WTC11 (cell line): ENCODE results near the gene POMGNT2.

Source experiments
- CREB1 ChIP-seq: sonication (generic); formaldehyde crosslinking; IDR thresholded peaks from 2 replicates; pipeline ENCODE4 v1.8.0; 2023; ENCODE audit warnings: mild to moderate bottlenecking, missing genetic modification reagents
- JUN ChIP-seq: sonication (generic); formaldehyde crosslinking; IDR thresholded peaks from 2 replicates; pipeline ENCODE4 v1.8.0; 2023; ENCODE audit warnings: mild to moderate bottlenecking, missing genetic modification reagents
- KAT7 ChIP-seq: sonication (generic); formaldehyde crosslinking; IDR thresholded peaks from 2 replicates; pipeline ENCODE4 v1.8.1; 2023; ENCODE audit warnings: missing genetic modification reagents, mild to moderate bottlenecking, borderline replicate concordance
- NR2C2 ChIP-seq: sonication (generic); formaldehyde crosslinking; IDR thresholded peaks from 2 replicates; pipeline ENCODE4 v1.8.0; 2022; ENCODE audit warnings: mild to moderate bottlenecking, missing genetic modification reagents
- SP1 ChIP-seq: sonication (generic); formaldehyde crosslinking; conservative IDR thresholded peaks from 2 replicates; pipeline ENCODE4 v1.8.1; 2022; ENCODE audit warnings: missing genetic modification reagents
- TP53 ChIP-seq: sonication (generic); formaldehyde crosslinking; IDR thresholded peaks from 2 replicates; pipeline ENCODE4 v1.8.1; 2023; ENCODE audit warnings: mild to moderate bottlenecking, missing genetic modification reagents
- ZNF138 ChIP-seq: sonication (generic); formaldehyde crosslinking; conservative IDR thresholded peaks from 2 replicates; pipeline ENCODE4 v1.8.1; 2022; ENCODE audit warnings: mild to moderate bottlenecking, moderate library complexity, missing genetic modification reagents
- ZNF416 ChIP-seq: fragments of 250-450 bp; sonication (Bioruptor Pico); IDR thresholded peaks from 2 replicates; pipeline ENCODE4 v1.9.0; 2021; ENCODE audit warnings: mild to moderate bottlenecking, inconsistent platforms
- TF ChIP-seq, protein P1 (sequence below): fragments of 200-600 bp; IDR thresholded peaks from 2 replicates; pipeline ENCODE4 v1.8.0; 2022; ENCODE audit warnings: antibody characterized with exemption
- TF ChIP-seq, protein P2 (sequence below): sonication (generic); formaldehyde crosslinking; conservative IDR thresholded peaks from 2 replicates; pipeline ENCODE4 v1.8.1; 2022; ENCODE audit warnings: mild to moderate bottlenecking, missing genetic modification reagents
- TF ChIP-seq, protein P3 (sequence below): sonication (generic); formaldehyde crosslinking; IDR thresholded peaks from 2 replicates; pipeline ENCODE4 v1.8.1; 2022; ENCODE audit warnings: low read depth, mild to moderate bottlenecking, moderate library complexity, missing genetic modification reagents, borderline replicate concordance
- TF ChIP-seq, protein P4 (sequence below): sonication (generic); formaldehyde crosslinking; IDR thresholded peaks from 2 replicates; pipeline ENCODE4 v1.8.0; 2023; ENCODE audit warnings: missing genetic modification reagents, mild to moderate bottlenecking, borderline replicate concordance

DNA sequence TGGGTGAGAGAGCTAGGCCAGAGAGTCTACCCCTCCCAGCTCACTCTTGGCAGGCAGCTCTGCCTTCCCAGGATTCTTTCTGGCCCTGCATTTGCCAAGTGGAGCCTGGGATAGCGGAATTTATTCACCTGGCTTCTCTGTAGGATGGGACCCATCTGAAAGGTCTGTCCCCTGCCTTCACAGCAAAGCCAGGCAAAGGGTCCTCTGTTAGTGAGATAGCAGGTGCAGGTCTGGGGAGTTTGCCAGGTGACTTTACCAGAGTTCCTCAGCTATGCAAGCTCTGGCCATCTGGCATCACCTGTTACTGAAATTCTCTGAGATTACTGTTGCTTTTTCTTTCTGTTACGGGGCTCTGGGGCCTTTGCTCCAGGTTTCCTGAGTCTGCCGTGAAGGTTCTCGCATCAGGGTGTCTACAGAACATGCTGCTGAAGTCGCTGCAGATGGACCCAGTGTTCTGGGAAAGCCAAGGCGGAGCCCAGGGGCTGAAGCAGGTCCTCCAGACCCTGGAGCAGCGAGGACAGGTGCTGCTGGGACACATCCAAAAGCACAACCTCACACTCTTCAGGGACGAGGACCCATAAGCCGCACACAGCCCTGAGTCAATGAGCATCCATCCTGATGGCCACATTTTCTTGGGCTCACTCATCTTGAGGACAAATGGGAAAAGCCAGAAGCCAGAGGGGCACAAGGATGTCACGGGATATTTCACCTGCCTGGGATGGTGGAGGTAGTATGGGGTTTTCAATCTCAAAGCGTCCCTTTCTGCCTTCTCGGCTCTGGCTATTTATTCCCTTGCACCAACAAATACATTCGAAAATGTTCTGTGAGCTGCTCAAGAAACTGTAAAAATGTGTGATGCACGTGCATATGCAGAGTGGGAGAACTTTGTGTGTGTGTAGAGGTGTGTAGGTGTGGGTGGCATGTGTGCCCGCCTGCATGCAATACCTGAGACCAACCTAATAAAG lies 49.8 kb downstream of the POMGNT2 start:
- TF ChIP-seq, protein P1, sequence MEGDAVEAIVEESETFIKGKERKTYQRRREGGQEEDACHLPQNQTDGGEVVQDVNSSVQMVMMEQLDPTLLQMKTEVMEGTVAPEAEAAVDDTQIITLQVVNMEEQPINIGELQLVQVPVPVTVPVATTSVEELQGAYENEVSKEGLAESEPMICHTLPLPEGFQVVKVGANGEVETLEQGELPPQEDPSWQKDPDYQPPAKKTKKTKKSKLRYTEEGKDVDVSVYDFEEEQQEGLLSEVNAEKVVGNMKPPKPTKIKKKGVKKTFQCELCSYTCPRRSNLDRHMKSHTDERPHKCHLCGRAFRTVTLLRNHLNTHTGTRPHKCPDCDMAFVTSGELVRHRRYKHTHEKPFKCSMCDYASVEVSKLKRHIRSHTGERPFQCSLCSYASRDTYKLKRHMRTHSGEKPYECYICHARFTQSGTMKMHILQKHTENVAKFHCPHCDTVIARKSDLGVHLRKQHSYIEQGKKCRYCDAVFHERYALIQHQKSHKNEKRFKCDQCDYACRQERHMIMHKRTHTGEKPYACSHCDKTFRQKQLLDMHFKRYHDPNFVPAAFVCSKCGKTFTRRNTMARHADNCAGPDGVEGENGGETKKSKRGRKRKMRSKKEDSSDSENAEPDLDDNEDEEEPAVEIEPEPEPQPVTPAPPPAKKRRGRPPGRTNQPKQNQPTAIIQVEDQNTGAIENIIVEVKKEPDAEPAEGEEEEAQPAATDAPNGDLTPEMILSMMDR = no peak
- no peak for TF ChIP-seq SP1 (CRISPR knock-in tag)
- TF ChIP-seq NR2C2 (CRISPR knock-in tag) = no peak
- TF ChIP-seq, protein P2, sequence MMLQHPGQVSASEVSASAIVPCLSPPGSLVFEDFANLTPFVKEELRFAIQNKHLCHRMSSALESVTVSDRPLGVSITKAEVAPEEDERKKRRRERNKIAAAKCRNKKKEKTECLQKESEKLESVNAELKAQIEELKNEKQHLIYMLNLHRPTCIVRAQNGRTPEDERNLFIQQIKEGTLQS = no peak
- TF ChIP-seq ZNF416 = no peak
- TF ChIP-seq KAT7 (CRISPR knock-in tag) = no peak
- TF ChIP-seq ZNF138 (CRISPR knock-in tag) = no peak
- TF ChIP-seq, protein P3, sequence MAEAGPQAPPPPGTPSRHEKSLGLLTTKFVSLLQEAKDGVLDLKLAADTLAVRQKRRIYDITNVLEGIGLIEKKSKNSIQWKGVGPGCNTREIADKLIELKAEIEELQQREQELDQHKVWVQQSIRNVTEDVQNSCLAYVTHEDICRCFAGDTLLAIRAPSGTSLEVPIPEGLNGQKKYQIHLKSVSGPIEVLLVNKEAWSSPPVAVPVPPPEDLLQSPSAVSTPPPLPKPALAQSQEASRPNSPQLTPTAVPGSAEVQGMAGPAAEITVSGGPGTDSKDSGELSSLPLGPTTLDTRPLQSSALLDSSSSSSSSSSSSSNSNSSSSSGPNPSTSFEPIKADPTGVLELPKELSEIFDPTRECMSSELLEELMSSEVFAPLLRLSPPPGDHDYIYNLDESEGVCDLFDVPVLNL (CRISPR knock-in tag) = no peak
- TF ChIP-seq, protein P4, sequence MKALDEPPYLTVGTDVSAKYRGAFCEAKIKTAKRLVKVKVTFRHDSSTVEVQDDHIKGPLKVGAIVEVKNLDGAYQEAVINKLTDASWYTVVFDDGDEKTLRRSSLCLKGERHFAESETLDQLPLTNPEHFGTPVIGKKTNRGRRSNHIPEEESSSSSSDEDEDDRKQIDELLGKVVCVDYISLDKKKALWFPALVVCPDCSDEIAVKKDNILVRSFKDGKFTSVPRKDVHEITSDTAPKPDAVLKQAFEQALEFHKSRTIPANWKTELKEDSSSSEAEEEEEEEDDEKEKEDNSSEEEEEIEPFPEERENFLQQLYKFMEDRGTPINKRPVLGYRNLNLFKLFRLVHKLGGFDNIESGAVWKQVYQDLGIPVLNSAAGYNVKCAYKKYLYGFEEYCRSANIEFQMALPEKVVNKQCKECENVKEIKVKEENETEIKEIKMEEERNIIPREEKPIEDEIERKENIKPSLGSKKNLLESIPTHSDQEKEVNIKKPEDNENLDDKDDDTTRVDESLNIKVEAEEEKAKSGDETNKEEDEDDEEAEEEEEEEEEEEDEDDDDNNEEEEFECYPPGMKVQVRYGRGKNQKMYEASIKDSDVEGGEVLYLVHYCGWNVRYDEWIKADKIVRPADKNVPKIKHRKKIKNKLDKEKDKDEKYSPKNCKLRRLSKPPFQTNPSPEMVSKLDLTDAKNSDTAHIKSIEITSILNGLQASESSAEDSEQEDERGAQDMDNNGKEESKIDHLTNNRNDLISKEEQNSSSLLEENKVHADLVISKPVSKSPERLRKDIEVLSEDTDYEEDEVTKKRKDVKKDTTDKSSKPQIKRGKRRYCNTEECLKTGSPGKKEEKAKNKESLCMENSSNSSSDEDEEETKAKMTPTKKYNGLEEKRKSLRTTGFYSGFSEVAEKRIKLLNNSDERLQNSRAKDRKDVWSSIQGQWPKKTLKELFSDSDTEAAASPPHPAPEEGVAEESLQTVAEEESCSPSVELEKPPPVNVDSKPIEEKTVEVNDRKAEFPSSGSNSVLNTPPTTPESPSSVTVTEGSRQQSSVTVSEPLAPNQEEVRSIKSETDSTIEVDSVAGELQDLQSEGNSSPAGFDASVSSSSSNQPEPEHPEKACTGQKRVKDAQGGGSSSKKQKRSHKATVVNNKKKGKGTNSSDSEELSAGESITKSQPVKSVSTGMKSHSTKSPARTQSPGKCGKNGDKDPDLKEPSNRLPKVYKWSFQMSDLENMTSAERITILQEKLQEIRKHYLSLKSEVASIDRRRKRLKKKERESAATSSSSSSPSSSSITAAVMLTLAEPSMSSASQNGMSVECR (CRISPR knock-in tag) = no peak
- no peak for TF ChIP-seq CREB1 (CRISPR knock-in tag)
- TF ChIP-seq TP53 (CRISPR knock-in tag) = no peak
- TF ChIP-seq JUN (CRISPR knock-in tag) = no peak
